ENCODE data around the gene UBE2S.
A peak's percentile ranks its signal among the peaks of the same experiment; 100 is the strongest.

Gene UBE2S

GRCh38 chr19:55358943-55359908, 48.4 kb downstream of the UBE2S start:
- DNase-seq, result no peak

GRCh38 chr19:55358493-55358892, 49.1 kb downstream of the UBE2S start:
- no peak for DNase-seq

- no peak for DNase-seq
Measured at GRCh38 chr19:55355213-55355821, 52.3 kb downstream of the UBE2S start.

GRCh38 chr19:55354698-55355212, 52.8 kb downstream of the UBE2S start, which contains the start of gene COX6B2:
Gene COX6B2, minus strand, starts transcription at chr19:55354719. Its CDS starts 198 bp downstream, at chr19:55354521.
- no peak for DNase-seq

GRCh38 chr19:55353803-55354697, 53.5 kb downstream of the UBE2S start:
- DNase-seq, result peak; percentile 73

GRCh38 chr19:55353356-55353802, 54.2 kb downstream of the UBE2S start:
- DNase-seq, result no peak

GRCh38 chr19:55352549-55353145, 54.9 kb downstream of the UBE2S start:
- no peak for DNase-seq

- no peak for DNase-seq
Measured at GRCh38 chr19:55352040-55352439, 55.5 kb downstream of the UBE2S start.

- no peak for DNase-seq
Measured at GRCh38 chr19:55350620-55351315, 56.8 kb downstream of the UBE2S start.
